Neural progenitor cell (in vitro differentiated cells): ENCODE measurements around the gene ICAM3. TPM values are rescaled to one million over a fixed set of nuclear protein-coding genes. Genes with fewer than 3 reads are reported as not detected.

Source experiments
- DNase-seq: peaks from one replicate; pipeline ENCODE4 v3.0.0-alpha.2; 2016; ENCODE audit warnings: low spot score
- H2AFZ ChIP-seq: fragments of 200-600 bp; sonication (generic); replicated peaks from 2 replicates; pipeline ENCODE4 v1.6.1; 2016; ENCODE audit warnings: antibody characterized with exemption
- H3F3A ChIP-seq: fragments of 200-600 bp; sonication (generic); 2 replicates; pipeline ENCODE4 v1.6.1; 2016; ENCODE audit warnings: antibody characterized with exemption, low read depth
- H3K27ac ChIP-seq: fragments of 200-600 bp; sonication (generic); 2 replicates; pipeline ENCODE4 v1.5.1; 2016; ENCODE audit warnings: mild to moderate bottlenecking
- H3K27me3 ChIP-seq: fragments of 200-600 bp; sonication (generic); 2 replicates; pipeline ENCODE4 v1.6.1; 2016; ENCODE audit warnings: mild to moderate bottlenecking, moderate library complexity
- H3K36me3 ChIP-seq: fragments of 200-600 bp; sonication (generic); 2 replicates; pipeline ENCODE4 v1.5.1; 2016
- H3K4me1 ChIP-seq: fragments of 200-600 bp; sonication (generic); 2 replicates; pipeline ENCODE4 v1.6.1; 2016; ENCODE audit warnings: mixed run types
- H3K4me2 ChIP-seq: fragments of 200-600 bp; sonication (generic); 2 replicates; pipeline ENCODE4 v1.6.1; 2016
- H3K4me3 ChIP-seq: fragments of 200-600 bp; sonication (generic); 2 replicates; pipeline ENCODE4 v1.5.1; 2016
- H3K79me2 ChIP-seq: fragments of 200-600 bp; sonication (generic); 2 replicates; pipeline ENCODE4 v1.6.1; 2016; ENCODE audit warnings: low read depth
- H3K9ac ChIP-seq: fragments of 200-600 bp; sonication (generic); 2 replicates; pipeline ENCODE4 v1.6.1; 2016
- H3K9me3 ChIP-seq: fragments of 200-600 bp; sonication (generic); 2 replicates; pipeline ENCODE4 v1.5.1; 2016; ENCODE audit warnings: low read depth
- H4K20me1 ChIP-seq: fragments of 200-600 bp; sonication (generic); 2 replicates; pipeline ENCODE4 v1.6.1; 2016; ENCODE audit warnings: low read depth
- H3K27ac Mint-ChIP-seq: 3 replicates; pipeline ENCODE4 v1.8.0; 2021; ENCODE audit warnings: mixed read lengths
- H3K27me3 Mint-ChIP-seq: 2 replicates; pipeline ENCODE4 v1.8.0; 2022; ENCODE audit warnings: low read depth, mild to moderate bottlenecking, inconsistent platforms, moderate library complexity, mixed read lengths; ENCODE audit not compliant: insufficient read depth
- H3K36me3 Mint-ChIP-seq: 3 replicates; pipeline ENCODE4 v1.8.0; 2021; ENCODE audit warnings: mixed read lengths
- H3K4me1 Mint-ChIP-seq: 3 replicates; pipeline ENCODE4 v1.8.0; 2021; ENCODE audit warnings: mixed read lengths
- H3K4me3 Mint-ChIP-seq: 3 replicates; pipeline ENCODE4 v1.8.0; 2021; ENCODE audit warnings: mild to moderate bottlenecking, moderate library complexity, mixed read lengths
- H3K9me3 Mint-ChIP-seq: 3 replicates; pipeline ENCODE4 v1.8.0; 2020; ENCODE audit warnings: mixed read lengths
- CTCF ChIP-seq: fragments of 200-600 bp; sonication (generic); IDR thresholded peaks from 2 replicates; pipeline ENCODE4 v1.5.1; 2017; ENCODE audit warnings: antibody characterized with exemption, mild to moderate bottlenecking
- EZH2 ChIP-seq: fragments of 200-600 bp; sonication (generic); IDR thresholded peaks from 2 replicates; pipeline ENCODE4 v1.6.1; 2017; ENCODE audit warnings: antibody characterized with exemption, mild to moderate bottlenecking, moderate library complexity
- EZH2phosphoT487 ChIP-seq: fragments of 200-600 bp; sonication (generic); IDR thresholded peaks from 2 replicates; pipeline ENCODE4 v1.6.1; 2017; ENCODE audit warnings: antibody characterized with exemption
- total RNA-seq: library from RNA; depleted of rRNA; stranded (reverse); fragments of >200 nt; gene quantifications from 2 replicates; pipeline ENCODE4 v1.2.3, GENCODE V29; 2015; ENCODE audit warnings: low replicate concordance

Gene ICAM3
- total RNA-seq, 1 donor from 2014 or later, result 1.3 TPM

DNA sequence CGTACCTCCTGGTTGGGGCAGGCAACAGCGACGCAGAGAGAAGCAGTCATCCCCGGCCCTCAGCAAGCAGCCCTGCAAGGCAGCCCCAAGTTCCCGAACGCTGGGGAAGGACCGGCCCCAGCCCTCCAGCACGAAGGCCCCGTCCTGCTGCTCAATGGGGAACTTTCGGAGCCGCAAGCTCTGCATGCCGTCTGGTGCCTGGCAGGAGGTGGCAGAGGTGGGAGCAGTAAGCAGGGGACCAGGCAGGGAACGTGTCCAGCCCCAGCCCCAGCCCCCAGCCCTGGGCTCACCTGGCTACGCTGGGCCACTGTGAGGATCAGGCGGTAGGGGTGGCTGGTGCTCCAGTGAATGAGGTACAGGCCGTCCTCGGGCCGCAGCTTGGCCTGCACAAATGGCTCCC, 22.8 kb upstream of the ICAM3 start:
- Mint-ChIP-seq H3K36me3 (peaks cover 15% of the 10 kb centered on the region), H3K27me3 (peaks cover 2% of the 10 kb centered on the region), H3K9me3 (no peaks in the 10 kb centered on the region), H3K4me1 (no peaks in the 10 kb centered on the region), H3K4me3 (no peak overlapping the region), H3K27ac (no peak overlapping the region)
- no peak overlapping the region for H3K9ac ChIP-seq
- no peaks in the 10 kb centered on the region for H3F3A ChIP-seq
- H3K27me3 ChIP-seq, result no peaks in the 10 kb centered on the region
- H4K20me1 ChIP-seq, result no peaks in the 10 kb centered on the region
- H3K79me2 ChIP-seq, result no peaks in the 10 kb centered on the region
- no peaks in the 10 kb centered on the region for H3K36me3 ChIP-seq
- no peaks in the 10 kb centered on the region for H3K4me1 ChIP-seq
- no peak overlapping the region for H3K27ac ChIP-seq
- H3K4me3 ChIP-seq, result no peak overlapping the region
- H2AFZ ChIP-seq, result no peak overlapping the region
- H3K9me3 ChIP-seq, result no peaks in the 10 kb centered on the region
- TF ChIP-seq EZH2 (no peak), CTCF (no peak), EZH2phosphoT487 (no peak)
- H3K4me2 ChIP-seq, result no peak overlapping the region
- DNase-seq, result no peak

DNA sequence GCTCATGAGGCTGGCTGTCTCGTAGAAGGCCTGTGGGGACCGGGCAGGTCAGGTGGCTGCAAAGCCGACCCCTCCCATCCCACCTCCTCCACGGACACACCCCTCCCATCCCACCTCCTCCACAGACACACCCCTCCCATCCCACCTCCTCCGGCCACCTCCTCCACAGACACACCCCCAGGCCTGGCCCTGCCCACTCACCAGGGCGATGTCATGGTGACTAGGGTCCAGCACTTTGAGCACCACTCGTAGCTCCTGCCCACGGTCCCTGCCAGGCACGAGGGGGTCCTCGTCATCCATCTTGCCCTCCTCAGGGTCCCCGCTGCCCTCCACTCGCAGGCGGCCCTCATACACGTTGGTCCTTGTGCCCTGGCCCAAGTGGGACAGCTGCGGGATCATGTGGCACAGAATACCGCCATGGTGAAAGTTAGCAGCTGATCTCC, 22.2 kb upstream of the ICAM3 start:
- TF ChIP-seq CTCF (no peak), EZH2phosphoT487 (no peak), EZH2 (no peak)
- no peak overlapping the region for H3K4me2 ChIP-seq

GRCh38 chr19:10356431-10356830, 17.0 kb upstream of the ICAM3 start:
- H2AFZ ChIP-seq, result no peak overlapping the region
- H3K79me2 ChIP-seq, result no peaks in the 10 kb centered on the region
- Mint-ChIP-seq H3K9me3 (no peaks in the 10 kb centered on the region), H3K36me3 (peaks cover 18% of the 10 kb centered on the region), H3K4me3 (no peak overlapping the region), H3K27ac (no peak overlapping the region), H3K4me1 (peaks cover 20% of the 10 kb centered on the region), H3K27me3 (peaks cover 2% of the 10 kb centered on the region)
- H3K4me3 ChIP-seq, result no peak overlapping the region
- H3F3A ChIP-seq, result peaks cover 31% of the 10 kb centered on the region
- no peaks in the 10 kb centered on the region for H3K9me3 ChIP-seq
- no peak for DNase-seq
- no peak overlapping the region for H3K9ac ChIP-seq
- TF ChIP-seq EZH2 (no peak), EZH2phosphoT487 (no peak), CTCF (no peak)
- H4K20me1 ChIP-seq, result peaks cover 23% of the 10 kb centered on the region
- H3K27ac ChIP-seq, result no peak overlapping the region
- H3K36me3 ChIP-seq, result no peaks in the 10 kb centered on the region
- H3K4me1 ChIP-seq, result peaks cover 10% of the 10 kb centered on the region
- no peak overlapping the region for H3K4me2 ChIP-seq
- H3K27me3 ChIP-seq, result no peaks in the 10 kb centered on the region

More for the DNA sequence above, 22.2 kb upstream of the ICAM3 start:
- Histone ChIP-seq H3K27me3 (no peaks in the 10 kb centered on the region), H3K36me3 (no peaks in the 10 kb centered on the region), H2AFZ (no peak overlapping the region), H4K20me1 (no peaks in the 10 kb centered on the region), H3K27ac (no peak overlapping the region), H3K4me3 (no peak overlapping the region), H3K4me1 (no peaks in the 10 kb centered on the region), H3K9me3 (no peaks in the 10 kb centered on the region), H3K9ac (no peak overlapping the region), H3K79me2 (no peaks in the 10 kb centered on the region), H3F3A (no peaks in the 10 kb centered on the region)
- H3K27ac Mint-ChIP-seq, result no peak overlapping the region
- H3K27me3 Mint-ChIP-seq, result peaks cover 2% of the 10 kb centered on the region
- no peak overlapping the region for H3K4me3 Mint-ChIP-seq
- no peaks in the 10 kb centered on the region for H3K4me1 Mint-ChIP-seq
- no peaks in the 10 kb centered on the region for H3K9me3 Mint-ChIP-seq
- DNase-seq, result no peak
- H3K36me3 Mint-ChIP-seq, result peaks cover 12% of the 10 kb centered on the region
